ENCODE results near the gene CEACAM3.
"Not testable (repeated sequence)": the region's sequence is repeated elsewhere in the genome, so short reads cannot be mapped to it uniquely, and the experiment has no call there.

CEACAM3 gene

GRCh38 chr19:41796362-41796761 is at the start of gene CEACAM3:
TSS of gene CEACAM3 (plus strand) at chr19:41796587. CDS start at chr19:41796678, 91 bp downstream.
- in situ Hi-C loops (cut with HindIII; ENCODE audit: low pct_ligation_motif_present, low pct_unique_long_range_greater_than_20kb, low sequenced_read_pairs) = no loop called here
- no peak for DNase-seq

- in situ Hi-C loops (cut with HindIII; ENCODE audit: low pct_ligation_motif_present, low pct_unique_long_range_greater_than_20kb, low sequenced_read_pairs) = no loop called here
- DNase-seq = peak; percentile 51
Measured at GRCh38 chr19:41746593-41747227, 49.7 kb upstream of the CEACAM3 start.

GRCh38 chr19:41748012-41748411 is 48.4 kb upstream of the CEACAM3 start:
- in situ Hi-C loops (cut with HindIII; ENCODE audit: low pct_ligation_motif_present, low pct_unique_long_range_greater_than_20kb, low sequenced_read_pairs) = no loop called here
- no peak for DNase-seq

- in situ Hi-C loops (cut with HindIII; ENCODE audit: low pct_ligation_motif_present, low pct_unique_long_range_greater_than_20kb, low sequenced_read_pairs) = not testable (repeated sequence)
Measured at GRCh38 chr19:41750248-41751134, 45.9 kb upstream of the CEACAM3 start.

GRCh38 chr19:41753159-41753558 is 43.2 kb upstream of the CEACAM3 start:
- DNase-seq = peak; percentile 33
- in situ Hi-C loops (cut with HindIII; ENCODE audit: low pct_ligation_motif_present, low pct_unique_long_range_greater_than_20kb, low sequenced_read_pairs) = no loop called here

More at GRCh38 chr19:41750248-41751134, 45.9 kb upstream of the CEACAM3 start:
- not testable (repeated sequence) for DNase-seq

GRCh38 chr19:41753936-41754529 is 42.4 kb upstream of the CEACAM3 start:
- in situ Hi-C loops (cut with HindIII; ENCODE audit: low pct_ligation_motif_present, low pct_unique_long_range_greater_than_20kb, low sequenced_read_pairs) = no loop called here
- peak; percentile 44 for DNase-seq

- DNase-seq = no peak
- in situ Hi-C loops (cut with HindIII; ENCODE audit: low pct_ligation_motif_present, low pct_unique_long_range_greater_than_20kb, low sequenced_read_pairs) = no loop called here
Measured at GRCh38 chr19:41755328-41755913, 41.0 kb upstream of the CEACAM3 start, which contains the start of gene CEACAM6. TSS of gene CEACAM6 (plus strand) at chr19:41755530. CDS start at chr19:41755639, 109 bp downstream.

- DNase-seq = no peak
- in situ Hi-C loops (cut with HindIII; ENCODE audit: low pct_ligation_motif_present, low pct_unique_long_range_greater_than_20kb, low sequenced_read_pairs) = no loop called here
Measured at GRCh38 chr19:41758846-41759245, 37.5 kb upstream of the CEACAM3 start.

GRCh38 chr19:41767115-41767514 is 29.3 kb upstream of the CEACAM3 start:
- DNase-seq = no peak
- in situ Hi-C loops (cut with HindIII; ENCODE audit: low pct_ligation_motif_present, low pct_unique_long_range_greater_than_20kb, low sequenced_read_pairs) = no loop called here

- in situ Hi-C loops (cut with HindIII; ENCODE audit: low pct_ligation_motif_present, low pct_unique_long_range_greater_than_20kb, low sequenced_read_pairs); DNase-seq: not testable (repeated sequence)
Measured at GRCh38 chr19:41768105-41768504, 28.3 kb upstream of the CEACAM3 start.

- DNase-seq = no peak
- in situ Hi-C loops (cut with HindIII; ENCODE audit: low pct_ligation_motif_present, low pct_unique_long_range_greater_than_20kb, low sequenced_read_pairs) = no loop called here
Measured at GRCh38 chr19:41769608-41770007, 26.8 kb upstream of the CEACAM3 start.

GRCh38 chr19:41771410-41771809 is 25.0 kb upstream of the CEACAM3 start:
- in situ Hi-C loops (cut with HindIII; ENCODE audit: low pct_ligation_motif_present, low pct_unique_long_range_greater_than_20kb, low sequenced_read_pairs) = no loop called here
- DNase-seq = no peak

- in situ Hi-C loops (cut with HindIII; ENCODE audit: low pct_ligation_motif_present, low pct_unique_long_range_greater_than_20kb, low sequenced_read_pairs) = no loop called here
- DNase-seq = no peak
Measured at GRCh38 chr19:41774515-41774980, 21.8 kb upstream of the CEACAM3 start.

- no peak for DNase-seq
- in situ Hi-C loops (cut with HindIII; ENCODE audit: low pct_ligation_motif_present, low pct_unique_long_range_greater_than_20kb, low sequenced_read_pairs) = no loop called here
Measured at GRCh38 chr19:41776700-41777099, 19.7 kb upstream of the CEACAM3 start.

GRCh38 chr19:41783612-41784011 is 12.8 kb upstream of the CEACAM3 start:
- DNase-seq = no peak
- in situ Hi-C loops (cut with HindIII; ENCODE audit: low pct_ligation_motif_present, low pct_unique_long_range_greater_than_20kb, low sequenced_read_pairs) = no loop called here

- no peak for DNase-seq
Measured at GRCh38 chr19:41784312-41784711, 12.1 kb upstream of the CEACAM3 start.

GRCh38 chr19:41784743-41785142 is 11.6 kb upstream of the CEACAM3 start:
- in situ Hi-C loops (cut with HindIII; ENCODE audit: low pct_ligation_motif_present, low pct_unique_long_range_greater_than_20kb, low sequenced_read_pairs) = no loop called here
- DNase-seq = no peak

More at GRCh38 chr19:41784312-41784711, 12.1 kb upstream of the CEACAM3 start:
- in situ Hi-C loops (cut with HindIII; ENCODE audit: low pct_ligation_motif_present, low pct_unique_long_range_greater_than_20kb, low sequenced_read_pairs) = no loop called here

- in situ Hi-C loops (cut with HindIII; ENCODE audit: low pct_ligation_motif_present, low pct_unique_long_range_greater_than_20kb, low sequenced_read_pairs) = no loop called here
Measured at GRCh38 chr19:41785653-41786052, 10.7 kb upstream of the CEACAM3 start.

GRCh38 chr19:41787055-41787454 is 9.3 kb upstream of the CEACAM3 start:
- DNase-seq = no peak
- in situ Hi-C loops (cut with HindIII; ENCODE audit: low pct_ligation_motif_present, low pct_unique_long_range_greater_than_20kb, low sequenced_read_pairs) = no loop called here

More at GRCh38 chr19:41785653-41786052, 10.7 kb upstream of the CEACAM3 start:
- peak; percentile 55 for DNase-seq
